ENCODE measurements around the gene RHOH. TPM values are rescaled to one million over a fixed set of nuclear protein-coding genes. Genes with fewer than 3 reads are reported as not detected.

RHOH gene
- total and polyA plus RNA-seq, 2 of the 13 experiments (the other 11 are each of a cell fraction or from before 2014, with no cell fraction given), result 0.57 TPM; not detected in 1

- TF ChIP-seq HNRNPL (IDR thresholded peaks at IDR 0.05; ENCODE audit: low read depth, low read length) (no peak), MAFG (CRISPR knock-in tag; IDR thresholded peaks at IDR 0.05) (no peak), NCOA1 (CRISPR knock-in tag; IDR thresholded peaks at IDR 0.05) (no peak), ZBTB25 (CRISPR knock-in tag; IDR thresholded peaks at IDR 0.05) (no peak)
Observed at GRCh38 chr4:40199179-40199670, 2.4 kb downstream of the RHOH start (continued).

GRCh38 chr4:40199999-40200874 lies 3.4 kb downstream of the RHOH start:
- H3K36me3 ChIP-seq (replicated peaks in 1 of 2; ENCODE audit: control insufficient read depth in 1 of 2, insufficient read depth in 2 of 2, low read length in 2 of 2), result no peaks in the 10 kb centered on the region
- ChIA-PET CTCF (ENCODE audit: low intra/inter-chr PET ratio, low total read pairs) (no interaction called here), POLR2A (no interaction called here)
- H3K4me3 ChIP-seq (replicated peaks in 1 of 3; ENCODE audit: insufficient read depth in 1 of 3, low read depth in 2 of 3, low read length in 3 of 3), result no peak overlapping the region
- no peak overlapping the region for H3K4me2 ChIP-seq (ENCODE audit: low read depth, low read length)
- WGBS (ENCODE audit: low lambda C conversion rate), result 68% methylated on average over 15 of the region's 15 CpGs
- in situ Hi-C loops (cut with HindIII; ENCODE audit: extremely low pct_ligation_motif_present, low pct_unique_long_range_greater_than_20kb) (no loop called here), intact Hi-C loops (cut with micrococcal nuclease; ENCODE audit: unreplicated experiment) (no loop called here)
- BruUV-seq (replicated peaks), result no TSS peak
- peaks cover 18% of the 10 kb centered on the region for H3K4me1 ChIP-seq (ENCODE audit: insufficient read depth, low read length)
- H3K9me3 ChIP-seq (ENCODE audit: low read length), result no peaks in the 10 kb centered on the region
- H4K20me1 ChIP-seq (ENCODE audit: insufficient read depth, low read length), result no peaks in the 10 kb centered on the region
- no peak overlapping the region for H2AFZ ChIP-seq (ENCODE audit: low read length)
- DNase-seq (ENCODE audit: low spot score) (no peak), ATAC-seq (no peak), FAIRE-seq (no peak)
- H3K27ac ChIP-seq (ENCODE audit: extremely low read length, insufficient read depth, low read length), result no peak overlapping the region
- H3K79me2 ChIP-seq (ENCODE audit: insufficient read depth, low read length), result no peaks in the 10 kb centered on the region
- H3K9ac ChIP-seq (ENCODE audit: insufficient read depth, low read depth, low read length), result no peak overlapping the region
- peaks cover 0 to 9% of the 10 kb centered on the region in 2 experiments; a peak in 2 of 5 replicates for H3K27me3 ChIP-seq (ENCODE audit: control insufficient read depth in 1 of 2, insufficient read depth in 2 of 2, low read length in 2 of 2)
- TF ChIP-seq TERF1 (CRISPR knock-in tag; IDR thresholded peaks at IDR 0.05), result no peak
- no peak for TF ChIP-seq TBX3 (IDR thresholded peaks at IDR 0.05; ENCODE audit: borderline replicate concordance)
- no peak for TF ChIP-seq ZNF841 (CRISPR knock-in tag; IDR thresholded peaks at IDR 0.05; ENCODE audit: borderline replicate concordance)
- TF ChIP-seq ZSCAN9 (CRISPR knock-in tag; IDR thresholded peaks at IDR 0.05; ENCODE audit: borderline replicate concordance), result no peak
- TF ChIP-seq ZBTB44 (CRISPR knock-in tag; IDR thresholded peaks at IDR 0.05), result no peak
- TF ChIP-seq TOPORS (CRISPR knock-in tag; IDR thresholded peaks at IDR 0.05), result no peak
- TF ChIP-seq SSRP1 (CRISPR knock-in tag; IDR thresholded peaks at IDR 0.05), result no peak
- no peak for TF ChIP-seq ZNF512B (CRISPR knock-in tag; IDR thresholded peaks at IDR 0.05; ENCODE audit: borderline replicate concordance)
- TF ChIP-seq RFX5 (IDR thresholded peaks at IDR 0.05; ENCODE audit: low read depth, low read length), result no peak
- TF ChIP-seq ZNF362 (CRISPR knock-in tag; IDR thresholded peaks at IDR 0.05; ENCODE audit: borderline replicate concordance), result no peak

Data from HepG2 (cell line).